K562 (cell line): Measurements from ENCODE around the gene SFRP5. TPM values are rescaled to one million over a fixed set of nuclear protein-coding genes. Genes with fewer than 3 reads are reported as not detected.

Experiments used
- ATAC-seq: fragments of 200-7000 bp; cut with Tn5 transposase; 3 replicates; pipeline ENCODE4 v1.9.1; 2020; ENCODE audit warnings: moderate library complexity
- BruUV-seq: library from RNA; stranded (reverse); fragments of 400-500 nt; replicated peaks from 2 replicates; lab custom pipeline; 2021; lab: Mats Ljungman, UMichigan
- CTCF ChIA-PET: fragments of 300-600 bp; formaldehyde crosslinking; extraction: SDS; loops from one replicate; lab custom pipeline; 2021; ENCODE audit warnings: low intra/inter-chr PET ratio; lab: Yijun Ruan, JAX
- POLR2A ChIA-PET: fragments of 300-600, 350-650 bp; sonication (Branson Sonifier 250); formaldehyde crosslinking; extraction: SDS; loops from one replicate; lab custom pipeline; 2021; ENCODE audit warnings: antibody characterized with exemption, inconsistent platforms; lab: Yijun Ruan, JAX
- DNase-seq, 4 experiments: peaks; one replicate each; pipeline versions ENCODE4 v3.0.0 to v3.0.0-alpha.2; 2011 to 2018; ENCODE audit warnings: low spot score in 3 of 4, mixed read lengths in 3 of 4; ENCODE audit errors: extremely low read depth in 1 of 4
- FAIRE-seq: peaks from 2 replicates; lab custom pipeline; 2011; peaks lifted over from hg19 to GRCh38; lab: Jason Lieb, UNC
- H2AFZ ChIP-seq: 2 replicates; pipeline ENCODE4 v1.6.0; 2011; ENCODE audit warnings: low read depth, low read length, control low read depth, inconsistent platforms
- H3K27ac ChIP-seq: fragments of 200-600 bp; 3 replicates; pipeline ENCODE4 v1.8.0; 2011; ENCODE audit warnings: low read depth, mild to moderate bottlenecking, control low read depth, inconsistent platforms, low read length, moderate library complexity, mixed read lengths; ENCODE audit errors: extremely low read depth
- H3K27me3 ChIP-seq, 2 experiments: fragments of 300-600 bp in 1 of 2; 2 replicates in 1 of 2; 3 replicates in 1 of 2; pipeline versions ENCODE4 v1.6.0 to v1.8.0; 2011; ENCODE audit warnings: inconsistent platforms in 2 of 2, low read length in 2 of 2, mild to moderate bottlenecking in 1 of 2, mixed read lengths in 1 of 2, moderate library complexity in 1 of 2; ENCODE audit not compliant: control insufficient read depth in 2 of 2, insufficient read depth in 2 of 2
- H3K36me3 ChIP-seq: fragments of 300-600 bp; 3 replicates; pipeline ENCODE4 v1.8.0; 2011; ENCODE audit warnings: mild to moderate bottlenecking, low read length, inconsistent platforms; ENCODE audit not compliant: control insufficient read depth, insufficient read depth
- H3K4me1 ChIP-seq, 2 experiments: fragments of 200-600 bp in 1 of 2; replicated peaks in 1 of 2; 2 replicates in 1 of 2; 3 replicates in 1 of 2; pipeline versions ENCODE4 v1.5.1 to v1.8.0; 2011; ENCODE audit warnings: inconsistent platforms in 2 of 2, low read length in 2 of 2, mild to moderate bottlenecking in 1 of 2, mixed read lengths in 1 of 2, moderate library complexity in 1 of 2; ENCODE audit not compliant: control insufficient read depth in 2 of 2, insufficient read depth in 2 of 2
- H3K4me2 ChIP-seq: 2 replicates; pipeline ENCODE4 v1.6.1; 2011; ENCODE audit warnings: low read length, control low read depth, inconsistent platforms, mixed read lengths; ENCODE audit not compliant: insufficient read depth
- H3K4me3 ChIP-seq: fragments of 200-600 bp; sonication (generic), shearing (Covaris generic); 2 replicates; pipeline ENCODE4 v1.5.1; 2016; ENCODE audit warnings: control low read depth, inconsistent platforms
- H3K79me2 ChIP-seq: fragments of 200-600 bp; 3 replicates; pipeline ENCODE4 v1.8.0; 2011; ENCODE audit warnings: low read length, inconsistent platforms; ENCODE audit not compliant: control insufficient read depth, insufficient read depth
- H3K9ac ChIP-seq, 2 experiments: 2 replicates each; pipeline versions ENCODE4 v1.6.0 to v1.6.1; 2011; ENCODE audit warnings: low read depth in 2 of 2, low read length in 2 of 2, control low read depth in 1 of 2, inconsistent platforms in 1 of 2, mild to moderate bottlenecking in 1 of 2, mixed read lengths in 1 of 2; ENCODE audit not compliant: insufficient read depth in 1 of 2
- H3K9me1 ChIP-seq: one replicate; pipeline ENCODE4 v1.6.0; 2011; ENCODE audit warnings: inconsistent platforms, mild to moderate bottlenecking, low read length, moderate library complexity; ENCODE audit not compliant: control insufficient read depth, insufficient read depth
- H3K9me3 ChIP-seq: replicated peaks from 2 replicates; pipeline ENCODE4 v1.5.1; 2011; ENCODE audit warnings: low read depth, low read length, inconsistent platforms; ENCODE audit not compliant: control insufficient read depth, insufficient read depth
- H4K20me1 ChIP-seq: replicated peaks from 2 replicates; pipeline ENCODE4 v1.6.1; 2011; ENCODE audit warnings: low read length, inconsistent platforms, mixed read lengths; ENCODE audit not compliant: control insufficient read depth, insufficient read depth
- CTCFL ChIP-seq: IDR thresholded peaks from 2 replicates; pipeline ENCODE4 v1.6.1; 2011; ENCODE audit warnings: borderline replicate concordance, low read depth, mild to moderate bottlenecking, moderate library complexity, low read length; ENCODE audit not compliant: insufficient read depth, poor library complexity, severe bottlenecking
- ESRRA ChIP-seq: fragments of 450-650 bp; IDR thresholded peaks from 2 replicates; pipeline ENCODE4 v1.6.1; 2014; ENCODE audit warnings: low read depth, mild to moderate bottlenecking, moderate library complexity, borderline replicate concordance
- GATAD2B ChIP-seq: fragments of 450-650 bp; IDR thresholded peaks from 2 replicates; pipeline ENCODE4 v1.6.1; 2017; ENCODE audit warnings: mild to moderate bottlenecking, borderline replicate concordance
- HBP1 ChIP-seq: fragments of 450-650 bp; formaldehyde crosslinking; IDR thresholded peaks from 2 replicates; pipeline ENCODE4 v1.4.0; 2022; ENCODE audit warnings: missing genetic modification characterization
- HIVEP1 ChIP-seq: fragments of 250-450 bp; sonication (Bioruptor Pico); IDR thresholded peaks from 2 replicates; pipeline ENCODE4 v1.4.0; 2020; ENCODE audit warnings: mild to moderate bottlenecking
- HLTF ChIP-seq: fragments of 450-650 bp; IDR thresholded peaks from 2 replicates; pipeline ENCODE4 v1.6.1; 2016
- MCM3 ChIP-seq: fragments of 450-650 bp; IDR thresholded peaks from 2 replicates; pipeline ENCODE4 v1.6.1; 2016
- NCOA6 ChIP-seq: fragments of 450-650 bp; IDR thresholded peaks from 2 replicates; pipeline ENCODE4 v1.6.1; 2017; ENCODE audit warnings: mild to moderate bottlenecking
- RBFOX2 ChIP-seq: fragments of 200-400 bp; formaldehyde crosslinking; IDR thresholded peaks from 2 replicates; pipeline ENCODE4 v1.6.1; 2017; ENCODE audit warnings: low read depth, mild to moderate bottlenecking, low read length, moderate library complexity
- RBM39 ChIP-seq: fragments of 200-400 bp; formaldehyde crosslinking; optimal IDR thresholded peaks from 2 replicates; pipeline ENCODE3; 2018; ENCODE audit warnings: low read depth, low read length
- TBP ChIP-seq: optimal IDR thresholded peaks from 2 replicates; pipeline ENCODE3; 2011; ENCODE audit warnings: low read depth, low read length, improper control_type of control experiment
- ZNF354B ChIP-seq: fragments of 250-450 bp; sonication (Bioruptor Pico); IDR thresholded peaks from 2 replicates; pipeline ENCODE4 v1.4.0; 2020
- ZNF644 ChIP-seq: fragments of 200-800 bp; sonication (Bioruptor generic); IDR thresholded peaks from 2 replicates; pipeline ENCODE4 v1.6.1; 2016; ENCODE audit warnings: low read depth, missing genetic modification characterization, missing compliant biosample characterization
- ZNF655 ChIP-seq: fragments of 250-450 bp; sonication (Bioruptor Pico); IDR thresholded peaks from 2 replicates; pipeline ENCODE4 v1.5.0; 2021
- ZNF75A ChIP-seq: fragments of 450-650 bp; formaldehyde crosslinking; IDR thresholded peaks from 2 replicates; pipeline ENCODE4 v1.4.0; 2020; ENCODE audit warnings: mild to moderate bottlenecking
- WGBS: fragments of 100-300 bp; shearing (Covaris generic); methylation state at CpG from one replicate; pipeline ENCODE4 v1.1.6; 2016; ENCODE audit warnings: low coverage, mixed read lengths; ENCODE audit not compliant: insufficient coverage; ENCODE audit errors: missing lambda C conversion rate; 5-methylcytosine and 5-hydroxymethylcytosine counted together
- in situ Hi-C: fragments of 300-500 bp; cut with MboI; formaldehyde crosslinking; loops from 4 replicates; pipeline ENCODE4 v1.15.0; 2018; ENCODE audit warnings: inconsistent platforms, mixed read lengths
- intact Hi-C: fragments of 100-400 bp; cut with micrococcal nuclease; formaldehyde crosslinking; loops from 2 replicates; pipeline ENCODE4 v1.14.2; 2022
- polyA plus RNA-seq, 8 experiments: library from polyadenylated mRNA; depleted of rRNA in 4 of 8; stranded (reverse) in 5 of 8; unstranded in 3 of 8; fragments of >200 nt; fragmentation: Nextera tagmentation in 2 of 8; fragmentation: Illumina TruSeq in 1 of 8; extraction: Ambion mirVana in 2 of 8; extraction: Trizol in 1 of 8; gene quantifications; 2 replicates each; pipeline versions ENCODE4 v1.2.1 to v1.2.3, GENCODE V29; 2011 to 2014; ENCODE audit warnings: inconsistent platforms in 1 of 8, missing spikeins in 1 of 8
- total RNA-seq, 7 experiments: library from RNA; depleted of rRNA in 6 of 7; stranded (reverse); fragments of >200 nt in 6 of 7; fragmentation: Illumina TruSeq in 2 of 7; extraction: Trizol in 2 of 7; gene quantifications; 2 replicates each; pipeline versions ENCODE4 v1.2.1 to v1.2.3, GENCODE V29; 2011 to 2021; ENCODE audit warnings: low replicate concordance in 1 of 7

SFRP5 gene
- total and polyA plus RNA-seq, 9 of the 15 experiments (the other 6 are each of a cell fraction or from before 2014, with no cell fraction given), result 0.07 to 0.29 (median 0.13) TPM; not detected in 3

GRCh38 chr10:97768322-97769315, 3.2 kb downstream of the SFRP5 start:
- ATAC-seq (no peak), DNase-seq (no peak), FAIRE-seq (no peak)
- H2AFZ ChIP-seq, result no peak overlapping the region
- 50% methylated on average over 6 of the region's 9 CpGs for WGBS
- intact Hi-C loops, result no loop called here
- in situ Hi-C loops, result loop anchor here (25.0 kb wide), 1 partner anchor 94 kb away; no protein-coding TSS in a partner anchor
- H3K4me2 ChIP-seq, result no peak overlapping the region
- no peaks in the 10 kb centered on the region; the same call in 1 of the 2 replicates for H4K20me1 ChIP-seq
- peaks cover 0 to 5% of the 10 kb centered on the region in 2 experiments; a peak in 1 of 5 replicates for H3K27me3 ChIP-seq
- BruUV-seq, result no TSS peak
- TF ChIP-seq HBP1 (no peak), MCM3 (no peak), ZNF644 (no peak), TBP (no peak), GATAD2B (no peak), NCOA6 (no peak), HIVEP1 (CRISPR knock-in tag) (no peak), HLTF (no peak), ZNF75A (CRISPR knock-in tag) (no peak), ESRRA (no peak), RBM39 (no peak), ZNF354B (CRISPR knock-in tag) (no peak), CTCFL (no peak), RBFOX2 (no peak), ZNF655 (CRISPR knock-in tag) (no peak)
- CTCF ChIA-PET, result no interaction called here
- no peaks in the 10 kb centered on the region for H3K9me3 ChIP-seq
- no peak overlapping the region for H3K4me3 ChIP-seq
- no peaks in the 10 kb centered on the region for H3K9me1 ChIP-seq
- H3K27ac ChIP-seq, result no peak overlapping the region
- peaks cover 7 to 29% of the 10 kb centered on the region in 2 experiments; a peak in 4 of 5 replicates for H3K4me1 ChIP-seq
- no peaks in the 10 kb centered on the region for H3K79me2 ChIP-seq
- POLR2A ChIA-PET, result interaction anchor here (0.6 to 1.4 kb wide), 3 partner anchors 13 to 36 kb away, joined by 3 to 4 read pairs (median 3); no protein-coding TSS in a partner anchor
- H3K9ac ChIP-seq, result no peak overlapping the region
- no peaks in the 10 kb centered on the region for H3K36me3 ChIP-seq
